ENCODE results near the gene CD3D.

DNA sequence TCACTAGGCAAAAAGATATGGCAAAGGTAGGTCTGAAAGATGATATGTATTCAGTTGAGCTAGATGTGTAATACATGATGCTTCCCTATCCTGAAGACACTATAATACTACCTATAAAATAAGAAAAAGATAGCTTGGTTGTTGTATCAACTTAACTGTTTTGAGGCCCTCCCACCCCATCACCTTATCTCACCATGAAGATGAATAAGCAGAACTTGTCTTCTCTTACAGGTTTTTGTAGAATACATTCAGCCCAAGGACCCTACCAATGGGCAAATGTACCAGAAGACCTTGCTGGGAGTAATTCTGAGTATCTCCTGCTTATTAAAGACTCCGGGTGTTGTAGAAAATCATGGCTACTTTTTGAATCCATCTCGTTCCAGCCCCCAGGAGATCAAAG, 30.8 kb upstream of the CD3D start:
- TF ChIP-seq POLR2AphosphoS5 (IDR thresholded peaks at IDR 0.05): no peak
- TF ChIP-seq CTCF (IDR thresholded peaks at IDR 0.05): no peak
